HCT116 (cell line): Measurements from ENCODE around the gene ATXN2. TPM values are rescaled to one million over a fixed set of nuclear protein-coding genes. Genes with fewer than 3 reads are reported as not detected.

Experiments
- ATAC-seq: fragments of 200-7000 bp; cut with Tn5 transposase; 2 replicates; pipeline ENCODE4 v1.9.1; 2020; ENCODE audit warnings: mild to moderate bottlenecking, moderate library complexity
- BruUV-seq: library from RNA; stranded (reverse); fragments of 400-500 nt; replicated peaks from 2 replicates; lab custom pipeline; 2021; lab: Mats Ljungman, UMichigan
- CTCF ChIA-PET: fragments of 300-600 bp; sonication (Branson Sonifier 250); formaldehyde crosslinking; loops from one replicate; lab custom pipeline; 2021; ENCODE audit warnings: antibody characterized with exemption; lab: Charles Lee
- POLR2A ChIA-PET: fragments of 300-600, 350-600 bp; sonication (Branson Sonifier 250); formaldehyde crosslinking; loops from one replicate; lab custom pipeline; 2021; ENCODE audit warnings: antibody characterized with exemption; lab: Charles Lee
- RAD21 ChIA-PET, 2 experiments: fragments of 300-600 bp; sonication (Branson Sonifier 250); formaldehyde crosslinking; loops; one replicate each; lab custom pipeline; 2023; ENCODE audit warnings: low total read pairs in 2 of 2; ENCODE audit not compliant: uncharacterized antibody in 2 of 2, unreplicated experiment in 2 of 2, low non-redundant PET in 1 of 2; lab: Charles Lee
- DNase-seq: peaks from one replicate; pipeline ENCODE4 v3.0.0-alpha.2; 2010; ENCODE audit warnings: low read depth, low spot score
- H2AFZ ChIP-seq: fragments of 200-600 bp; shearing (Covaris generic), sonication (generic); 2 replicates; pipeline ENCODE4 v1.6.1; 2017; ENCODE audit warnings: low read depth, mixed run types, mixed read lengths, antibody characterized with exemption, low read length; ENCODE audit not compliant: poor library complexity, severe bottlenecking
- H3K27ac ChIP-seq: 2 replicates; pipeline ENCODE4 v1.5.1; 2012; ENCODE audit warnings: low read depth, low read length
- H3K27me3 ChIP-seq: fragments of 200-600 bp; sonication (generic); 2 replicates; pipeline ENCODE4 v1.6.1; 2016; ENCODE audit warnings: mixed run types, low read length, mixed read lengths; ENCODE audit not compliant: insufficient read depth
- H3K36me3 ChIP-seq, 2 experiments: fragments of 200-500 bp in 1 of 2; fragments of 200-600 bp in 1 of 2; sonication (Bioruptor generic) in 1 of 2; sonication (generic) in 1 of 2; 2 replicates each; pipeline versions ENCODE4 v1.5.1 to v1.6.1; 2014 to 2016; ENCODE audit warnings: low read length in 2 of 2, inconsistent platforms in 1 of 2, mixed read lengths in 1 of 2, mixed run types in 1 of 2; ENCODE audit not compliant: insufficient read depth in 2 of 2, control insufficient read depth in 1 of 2
- H3K4me1 ChIP-seq, 2 experiments: fragments of 200-600 bp in 1 of 2; sonication (generic) in 1 of 2; 2 replicates each; pipeline versions ENCODE4 v1.5.1 to v1.6.1; 2012 to 2017; ENCODE audit warnings: low read length in 2 of 2, inconsistent platforms in 1 of 2, mild to moderate bottlenecking in 1 of 2, mixed read lengths in 1 of 2, mixed run types in 1 of 2, moderate library complexity in 1 of 2; ENCODE audit not compliant: insufficient read depth in 2 of 2, control insufficient read depth in 1 of 2
- H3K4me2 ChIP-seq: fragments of 200-600 bp; sonication (generic); 2 replicates; pipeline ENCODE4 v1.6.1; 2017; ENCODE audit warnings: mixed run types, low read length, mixed read lengths
- H3K4me3 ChIP-seq, 2 experiments: fragments of 200-600 bp in 1 of 2; sonication (generic) in 1 of 2; replicated peaks in 1 of 2; 2 replicates each; pipeline ENCODE4 v1.5.1; 2011 to 2016; ENCODE audit warnings: low read length in 2 of 2, control low read depth in 1 of 2, low read depth in 1 of 2, mild to moderate bottlenecking in 1 of 2, mixed read lengths in 1 of 2, mixed run types in 1 of 2
- H3K79me2 ChIP-seq: fragments of 200-600 bp; sonication (generic); 2 replicates; pipeline ENCODE4 v1.6.1; 2017; ENCODE audit warnings: mild to moderate bottlenecking, mixed run types, low read length, moderate library complexity, mixed read lengths; ENCODE audit not compliant: insufficient read depth
- H3K9ac ChIP-seq: fragments of 200-600 bp; sonication (generic); 2 replicates; pipeline ENCODE4 v1.6.1; 2016; ENCODE audit warnings: low read length, mixed read lengths
- H3K9me2 ChIP-seq: fragments of 200-600 bp; sonication (generic), shearing (Covaris generic); 2 replicates; pipeline ENCODE4 v1.6.1; 2017; ENCODE audit warnings: mixed run types, mild to moderate bottlenecking, moderate library complexity; ENCODE audit not compliant: insufficient read depth
- H3K9me3 ChIP-seq, 2 experiments: fragments of 200-500 bp in 1 of 2; fragments of 200-600 bp in 1 of 2; sonication (Bioruptor generic) in 1 of 2; sonication (generic) in 1 of 2; 2 replicates each; pipeline ENCODE4 v1.6.1; 2014 to 2017; ENCODE audit warnings: low read length in 2 of 2, mixed read lengths in 2 of 2, inconsistent platforms in 1 of 2, low read depth in 1 of 2, mild to moderate bottlenecking in 1 of 2, mixed run types in 1 of 2, moderate library complexity in 1 of 2; ENCODE audit not compliant: control insufficient read depth in 1 of 2, insufficient read depth in 1 of 2
- H4K20me1 ChIP-seq: fragments of 200-600 bp; sonication (generic), shearing (Covaris generic); 2 replicates; pipeline ENCODE4 v1.6.1; 2017; ENCODE audit warnings: mixed run types, mild to moderate bottlenecking, moderate library complexity; ENCODE audit not compliant: insufficient read depth
- CBX3 ChIP-seq: IDR thresholded peaks from 2 replicates; pipeline ENCODE4 v1.6.1; 2012; ENCODE audit warnings: low read depth
- CEBPB ChIP-seq: IDR thresholded peaks from 2 replicates; pipeline ENCODE4 v1.6.1; 2012; ENCODE audit warnings: low read depth
- EZH2phosphoT487 ChIP-seq: fragments of 200-600 bp; IDR thresholded peaks from 2 replicates; pipeline ENCODE4 v1.6.1; 2018; ENCODE audit warnings: antibody characterized with exemption, borderline replicate concordance
- MAX ChIP-seq: IDR thresholded peaks from 2 replicates; pipeline ENCODE4 v1.6.1; 2012
- POLR2A ChIP-seq: IDR thresholded peaks from 2 replicates; pipeline ENCODE4 v1.7.0; 2011; ENCODE audit warnings: borderline replicate concordance; ENCODE audit not compliant: insufficient read depth, insufficient read length; ENCODE audit errors: extremely low read depth
- POLR2AphosphoS5 ChIP-seq: IDR thresholded peaks from 2 replicates; pipeline ENCODE4 v1.6.1; 2011; ENCODE audit warnings: mild to moderate bottlenecking, low read depth, low read length, moderate library complexity
- RAD21 ChIP-seq: IDR thresholded peaks from 2 replicates; pipeline ENCODE4 v1.6.1; 2012; ENCODE audit warnings: low read depth, mild to moderate bottlenecking
- SIN3A ChIP-seq: IDR thresholded peaks from 2 replicates; pipeline ENCODE4 v1.6.1; 2012; ENCODE audit warnings: low read depth
- SP1 ChIP-seq: IDR thresholded peaks from 2 replicates; pipeline ENCODE4 v1.6.1; 2012; ENCODE audit warnings: low read depth
- SRF ChIP-seq: IDR thresholded peaks from 2 replicates; pipeline ENCODE4 v1.6.1; 2012; ENCODE audit warnings: low read depth
- TCF7L2 ChIP-seq: IDR thresholded peaks from 2 replicates; pipeline ENCODE4 v1.7.0; 2011; ENCODE audit warnings: borderline replicate concordance, inconsistent platforms; ENCODE audit not compliant: insufficient read depth, insufficient read length; ENCODE audit errors: extremely low read depth
- YY1 ChIP-seq: IDR thresholded peaks from 2 replicates; pipeline ENCODE4 v1.6.1; 2011; ENCODE audit warnings: low read length, low read depth, moderate library complexity, mild to moderate bottlenecking; ENCODE audit not compliant: insufficient replicate concordance; ENCODE audit errors: extremely low read depth
- ZNF274 ChIP-seq: fragments of 200-500 bp; sonication (Bioruptor generic); IDR thresholded peaks from 2 replicates; pipeline ENCODE4 v1.6.1; 2014; ENCODE audit warnings: mild to moderate bottlenecking, low read depth, low read length, inconsistent platforms
- intact Hi-C: fragments of 100-400 bp; cut with micrococcal nuclease; formaldehyde crosslinking; loops from 2 replicates; pipeline ENCODE4 v1.10.0; 2022
- total RNA-seq: library from RNA; stranded (reverse); gene quantifications from one replicate; pipeline ENCODE4 v1.2.1, GENCODE V29; 2021; ENCODE audit not compliant: unreplicated experiment

Gene ATXN2
- total RNA-seq, 1 experiment from 2014 or later, result 72.7 TPM

GRCh38 chr12:111447571-111448265 is 151.4 kb downstream of the ATXN2 start:
- Histone ChIP-seq H2AFZ (no peak overlapping the region), H3K4me2 (no peak overlapping the region), H3K27ac (no peak overlapping the region)
- DNase-seq (no peak), ATAC-seq (no peak)
- TF ChIP-seq POLR2AphosphoS5, result 0 out of 2 replicates have a peak, but pooled peaks have one; percentile 12
- TF ChIP-seq TCF7L2, result no peak
- TF ChIP-seq YY1, result no peak
- TF ChIP-seq, all 23 proteins: peak for 1
- H3K9ac ChIP-seq, result no peak overlapping the region
- CTCF ChIA-PET, result no interaction called here
- H3K27me3 ChIP-seq, result no peaks in the 10 kb centered on the region
- no peak overlapping the region for H3K4me3 ChIP-seq
- no TSS peak for BruUV-seq
- H3K9me3 ChIP-seq, result no peaks in the 10 kb centered on the region
- no peaks in the 10 kb centered on the region for H3K9me2 ChIP-seq
- H4K20me1 ChIP-seq, result no peaks in the 10 kb centered on the region; the same call in 1 of the 2 replicates
- H3K36me3 ChIP-seq, result peaks cover 33 to 40% of the 10 kb centered on the region in 2 experiments; a peak in 3 of 4 replicates
- POLR2A ChIA-PET, result no interaction called here
- H3K79me2 ChIP-seq, result no peaks in the 10 kb centered on the region
- peaks cover 0 to 4% of the 10 kb centered on the region in 2 experiments; a peak in 1 of 4 replicates for H3K4me1 ChIP-seq
- intact Hi-C loops, result no loop called here
- RAD21 ChIA-PET, result no interaction called here

- Histone ChIP-seq H3K9ac (no peak overlapping the region), H3K4me1 (peaks cover 0 to 5% of the 10 kb centered on the region in 2 experiments; a peak in 1 of 4 replicates), H3K9me2 (no peaks in the 10 kb centered on the region), H2AFZ (no peak overlapping the region), H3K4me2 (no peak overlapping the region), H3K4me3 (no peak overlapping the region), H4K20me1 (no peaks in the 10 kb centered on the region; the same call in 1 of the 2 replicates), H3K27ac (no peak overlapping the region), H3K79me2 (no peaks in the 10 kb centered on the region), H3K27me3 (no peaks in the 10 kb centered on the region), H3K36me3 (peaks cover 31 to 41% of the 10 kb centered on the region in 2 experiments; a peak in 3 of 4 replicates), H3K9me3 (no peaks in the 10 kb centered on the region)
- ChIA-PET RAD21 (no interaction called here), CTCF (no interaction called here), POLR2A (no interaction called here)
- DNase-seq, result no peak
- intact Hi-C loops, result no loop called here
- BruUV-seq, result no TSS peak
- ATAC-seq, result no peak
- no peak for TF ChIP-seq SIN3A
- TF ChIP-seq CBX3, result no peak
- no peak for TF ChIP-seq SRF
- no peak for TF ChIP-seq EZH2phosphoT487
- TF ChIP-seq RAD21, result no peak
- TF ChIP-seq TCF7L2, result no peak
- no peak for TF ChIP-seq ZNF274
- TF ChIP-seq YY1, result no peak
- no peak for TF ChIP-seq POLR2A
- no peak for TF ChIP-seq POLR2AphosphoS5
- TF ChIP-seq MAX, result no peak
- TF ChIP-seq SP1, result no peak
- no peak for TF ChIP-seq CEBPB
These were observed 152.2 kb downstream of the ATXN2 start for GRCh38 chr12:111446631-111447570.
